Measurements from ENCODE around the gene CR1L.
"Not testable (repeated sequence)": the region's sequence is repeated elsewhere in the genome, so short reads cannot be mapped to it uniquely, and the experiment has no call there.

CR1L gene

DNA sequence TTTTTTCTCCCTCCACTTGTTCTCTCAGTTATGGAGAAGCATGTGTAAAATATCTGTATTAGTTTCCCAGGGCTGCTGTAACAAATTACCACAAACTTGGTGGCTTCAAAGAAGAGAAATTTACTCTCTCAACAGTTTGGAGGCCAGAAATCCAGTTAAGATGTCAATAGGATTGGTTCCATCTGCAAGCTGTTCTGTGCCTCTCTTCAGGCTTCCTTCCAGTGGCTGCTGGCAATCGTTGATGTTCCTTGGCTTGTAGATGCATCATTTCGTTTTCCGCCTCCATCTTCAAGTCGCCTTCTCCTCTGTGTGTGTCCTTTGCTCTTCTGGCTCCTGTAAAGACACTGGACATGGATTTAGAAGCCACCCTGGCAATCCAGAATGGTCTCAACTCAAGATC, 45.6 kb downstream of the CR1L start:
- not testable (repeated sequence) for DNase-seq

DNA sequence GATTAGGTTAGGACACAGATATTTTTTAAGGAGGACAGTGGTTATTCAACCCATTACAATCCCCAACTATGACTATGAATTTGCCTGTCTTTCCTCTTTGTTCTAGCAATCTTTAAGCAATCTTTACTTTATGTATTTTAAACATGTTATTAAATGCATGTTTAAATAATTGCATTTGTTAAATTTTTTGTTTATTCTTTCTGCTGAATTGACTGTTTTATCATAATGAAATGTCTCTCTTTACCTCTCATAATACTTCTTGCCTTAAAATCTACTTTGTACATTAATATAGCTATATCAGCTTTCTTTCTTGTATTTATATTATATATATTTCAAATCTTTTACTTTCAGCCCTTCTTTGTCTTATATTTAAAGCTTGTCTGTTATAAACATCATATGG, 46.1 kb downstream of the CR1L start:
- DNase-seq, result no peak

DNA sequence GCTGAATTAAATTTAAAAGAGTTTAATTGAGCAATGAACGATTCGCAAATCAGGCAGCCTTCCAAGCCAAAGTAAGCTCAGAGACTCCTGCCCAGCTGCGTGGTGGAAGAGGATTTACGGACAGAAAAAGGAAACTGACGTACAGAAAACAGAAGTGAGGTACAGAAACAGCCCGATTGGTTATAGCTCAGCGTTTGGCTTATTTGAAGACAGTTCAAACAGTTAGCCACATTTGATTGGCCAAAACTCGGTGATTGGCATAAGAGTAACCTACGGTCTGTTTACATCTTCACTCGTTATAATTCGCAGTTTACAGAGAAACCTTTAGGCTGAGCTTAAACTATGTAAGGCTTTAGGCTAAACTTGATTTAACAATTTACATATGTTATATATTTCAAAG, 46.9 kb downstream of the CR1L start:
- no peak for DNase-seq

DNA sequence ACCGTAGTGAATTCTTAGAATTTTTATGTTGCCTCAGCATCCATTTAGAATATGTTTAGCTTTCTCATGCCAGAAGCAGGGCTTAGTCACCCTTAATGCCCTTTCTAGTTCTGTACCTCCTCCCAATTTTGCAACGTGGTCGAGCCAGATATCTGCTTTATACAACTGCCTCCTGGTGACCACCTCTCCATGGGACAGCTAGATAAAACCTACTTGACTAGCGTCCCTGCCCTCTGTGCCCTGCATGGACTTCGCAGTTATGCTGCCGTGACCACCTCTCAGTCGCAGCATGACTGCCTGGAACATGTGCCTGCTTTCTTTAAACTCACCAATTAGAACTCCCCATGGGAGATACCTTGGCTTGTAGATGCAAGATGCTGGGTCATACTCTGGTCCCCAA, 47.4 kb downstream of the CR1L start:
- not testable (repeated sequence) for DNase-seq

DNA sequence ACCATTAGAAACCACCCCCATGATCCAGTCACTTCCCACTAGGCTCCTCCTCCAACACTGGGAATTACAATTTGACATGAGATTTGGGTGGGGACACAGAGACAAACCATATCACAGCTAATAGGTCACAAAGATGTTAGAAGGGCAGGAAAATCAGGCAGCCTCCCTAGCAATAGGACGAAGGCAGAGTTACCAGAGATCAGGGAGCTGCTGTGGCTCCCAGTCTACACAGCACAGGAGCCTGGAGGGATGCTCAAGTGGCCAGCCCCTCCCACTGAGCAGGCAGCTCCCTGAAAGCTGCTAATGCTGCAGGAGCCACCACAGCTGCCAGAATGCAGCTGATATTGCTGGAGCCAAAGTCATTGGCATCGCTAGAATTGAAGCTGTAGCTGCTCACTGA, 51.0 kb downstream of the CR1L start:
- DNase-seq, result no peak

DNA sequence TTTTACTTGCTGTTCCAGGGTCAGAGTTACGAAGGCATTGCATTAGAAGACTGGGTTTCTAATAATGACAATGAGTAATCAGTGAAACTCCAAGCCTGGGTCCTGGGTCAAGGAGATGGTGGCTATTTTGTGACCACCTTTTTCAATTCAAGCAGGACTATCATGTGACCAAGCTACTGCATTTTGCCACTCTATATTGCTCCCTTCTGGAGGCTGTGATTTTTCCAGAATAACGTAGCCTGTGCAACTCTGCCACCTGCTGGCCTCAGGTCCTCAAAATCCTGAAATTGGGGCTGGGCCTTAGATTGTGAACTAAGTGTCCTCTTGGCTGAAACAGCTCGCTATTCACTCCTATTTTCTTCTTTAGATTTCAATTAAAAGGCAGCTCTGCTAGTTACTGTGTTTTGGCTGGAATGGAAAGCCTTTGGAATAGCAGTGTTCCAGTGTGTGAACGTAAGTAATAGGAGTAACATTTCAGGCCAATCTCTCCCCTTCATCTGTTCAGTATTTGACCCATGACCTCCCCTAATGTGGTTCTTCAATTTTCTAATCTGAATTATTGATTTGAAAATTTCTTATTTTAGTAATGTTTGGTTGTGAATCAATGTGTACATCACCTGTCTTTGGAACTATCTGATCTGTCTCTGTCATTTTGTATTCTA, 54.0 kb downstream of the CR1L start:
- DNase-seq, result no peak

DNA sequence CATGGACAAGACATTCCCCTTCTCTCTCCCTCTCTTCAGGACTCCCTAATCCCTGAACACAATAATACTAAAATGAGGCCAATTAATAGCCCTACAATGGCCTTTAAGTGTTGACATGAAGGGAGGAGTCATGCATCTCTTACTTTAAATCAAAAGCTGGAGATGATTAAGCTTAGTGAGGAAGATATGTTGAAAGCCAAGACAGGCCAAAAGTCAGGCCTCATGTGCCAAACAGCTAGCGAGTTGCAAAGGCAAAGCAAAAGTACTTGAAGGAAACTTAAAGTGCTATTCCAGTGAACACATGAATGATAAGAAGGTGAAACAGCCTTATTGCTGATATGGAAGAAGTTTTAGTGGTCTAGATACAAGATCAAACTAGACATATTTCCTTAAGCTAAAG, 57.4 kb downstream of the CR1L start:
- no peak for DNase-seq

DNA sequence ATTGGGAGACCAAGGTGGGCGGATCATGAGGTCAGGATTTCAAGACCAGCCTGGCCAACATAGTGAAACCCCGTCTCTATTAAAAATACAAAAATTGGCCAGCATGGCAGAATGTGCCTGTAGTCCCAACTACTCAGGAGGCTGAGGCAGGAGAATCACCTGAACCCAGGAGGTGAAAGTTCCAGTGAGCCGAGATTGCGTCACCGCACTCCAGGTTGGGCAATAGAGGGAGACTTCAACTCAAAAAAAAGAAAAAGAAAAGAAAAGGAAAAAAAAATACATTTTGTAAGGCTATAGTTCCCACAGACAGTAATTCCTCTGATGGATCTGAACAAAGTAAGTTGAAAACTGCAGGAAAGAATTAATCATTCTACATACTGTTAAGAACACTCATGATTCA, 58.8 kb downstream of the CR1L start:
- DNase-seq, result no peak

DNA sequence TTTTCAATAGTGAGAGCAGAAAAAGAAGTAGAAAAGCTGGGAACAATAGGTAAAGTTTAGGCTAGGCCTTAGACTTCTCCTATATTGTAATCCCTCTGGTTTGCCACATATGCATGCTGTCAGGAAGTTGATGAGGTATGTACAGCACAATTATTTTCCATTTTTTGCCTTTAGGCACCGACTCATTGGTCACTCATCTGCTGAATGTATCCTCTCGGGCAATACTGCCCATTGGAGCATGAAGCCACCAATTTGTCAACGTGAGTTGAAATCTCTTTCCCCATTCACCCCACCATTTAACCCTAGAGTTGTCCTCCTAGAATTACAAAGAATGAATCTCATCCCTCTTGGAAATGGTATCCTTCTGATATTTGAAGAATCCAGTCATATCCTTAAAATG, 63.1 kb downstream of the CR1L start:
- not testable (repeated sequence) for DNase-seq

DNA sequence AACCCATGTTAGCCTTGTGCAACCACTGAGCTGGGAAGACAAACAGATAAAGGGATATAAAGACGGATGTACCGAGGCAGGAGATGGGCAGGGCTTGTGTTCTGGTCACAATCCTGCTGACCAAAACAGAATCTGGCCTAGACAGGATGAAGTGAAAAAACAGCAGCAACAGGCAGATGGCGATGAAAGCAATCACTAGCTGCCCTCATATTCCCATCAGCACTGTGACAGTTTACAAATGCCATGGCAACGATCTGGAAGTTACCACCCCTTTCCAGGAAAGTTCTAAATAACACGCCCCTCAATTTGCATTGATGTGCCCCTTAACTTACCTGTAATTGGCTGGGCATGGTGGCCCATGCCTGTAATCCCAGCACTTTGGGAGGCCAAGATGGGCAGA, 66.4 kb downstream of the CR1L start:
- DNase-seq, result no peak

DNA sequence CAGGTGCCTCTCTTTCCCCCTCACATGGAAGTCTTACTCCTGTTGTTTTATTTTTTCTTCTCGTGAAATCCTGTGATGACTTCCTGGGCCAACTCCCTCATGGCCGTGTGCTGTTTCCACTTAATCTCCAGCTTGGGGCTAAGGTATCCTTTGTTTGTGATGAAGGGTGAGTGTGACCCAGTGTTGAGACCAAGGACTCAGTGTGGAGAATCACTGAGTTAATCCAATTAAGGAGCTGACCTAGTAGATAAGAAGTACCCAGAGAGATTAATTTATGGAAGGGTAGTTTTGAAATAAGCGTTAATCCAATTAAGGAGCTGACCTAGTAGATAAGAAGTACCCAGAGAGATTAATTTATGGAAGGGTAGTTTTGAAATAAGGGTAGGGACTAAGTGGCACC, 67.8 kb downstream of the CR1L start:
- DNase-seq, result not testable (repeated sequence)

DNA sequence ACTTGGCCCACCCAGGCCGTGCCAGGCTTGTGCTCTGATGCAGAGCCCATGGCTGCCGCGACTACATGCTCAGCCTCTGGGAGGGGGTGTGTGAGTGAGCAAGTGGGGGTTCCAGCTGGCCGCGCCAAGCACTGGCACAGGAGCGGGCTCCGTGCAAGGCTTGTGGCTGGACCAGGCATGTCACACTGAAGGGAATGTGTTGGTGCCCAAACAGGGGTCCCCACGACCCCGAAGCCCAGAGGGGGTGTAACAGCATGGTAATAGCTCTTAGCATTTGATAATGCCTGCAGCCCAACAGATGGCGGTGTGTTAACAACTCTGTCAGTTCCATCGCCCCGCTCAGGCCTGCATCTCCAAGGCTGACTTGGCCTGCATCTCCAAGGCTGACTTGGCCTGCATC, 68.6 kb downstream of the CR1L start:
- no peak for DNase-seq

DNA sequence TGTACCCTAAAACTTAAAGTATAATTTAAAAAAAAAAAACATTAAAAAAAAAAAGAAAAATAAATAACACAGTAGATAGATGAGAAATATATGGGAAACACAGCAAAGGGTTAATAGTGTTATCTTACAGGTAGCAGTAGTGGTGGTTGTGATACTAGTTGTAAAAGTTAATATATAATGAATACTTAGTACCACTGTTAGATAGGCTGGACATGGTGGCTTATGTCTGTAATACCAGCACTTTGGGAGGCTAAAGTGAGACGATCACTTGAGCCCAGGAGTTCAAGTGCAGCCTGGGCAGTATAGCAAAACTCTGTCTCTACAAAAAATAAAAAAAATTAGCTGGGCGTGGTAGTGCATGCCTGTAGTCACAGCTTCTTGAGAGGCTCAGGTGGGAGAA, 74.3 kb downstream of the CR1L start:
- DNase-seq, result no peak

DNA sequence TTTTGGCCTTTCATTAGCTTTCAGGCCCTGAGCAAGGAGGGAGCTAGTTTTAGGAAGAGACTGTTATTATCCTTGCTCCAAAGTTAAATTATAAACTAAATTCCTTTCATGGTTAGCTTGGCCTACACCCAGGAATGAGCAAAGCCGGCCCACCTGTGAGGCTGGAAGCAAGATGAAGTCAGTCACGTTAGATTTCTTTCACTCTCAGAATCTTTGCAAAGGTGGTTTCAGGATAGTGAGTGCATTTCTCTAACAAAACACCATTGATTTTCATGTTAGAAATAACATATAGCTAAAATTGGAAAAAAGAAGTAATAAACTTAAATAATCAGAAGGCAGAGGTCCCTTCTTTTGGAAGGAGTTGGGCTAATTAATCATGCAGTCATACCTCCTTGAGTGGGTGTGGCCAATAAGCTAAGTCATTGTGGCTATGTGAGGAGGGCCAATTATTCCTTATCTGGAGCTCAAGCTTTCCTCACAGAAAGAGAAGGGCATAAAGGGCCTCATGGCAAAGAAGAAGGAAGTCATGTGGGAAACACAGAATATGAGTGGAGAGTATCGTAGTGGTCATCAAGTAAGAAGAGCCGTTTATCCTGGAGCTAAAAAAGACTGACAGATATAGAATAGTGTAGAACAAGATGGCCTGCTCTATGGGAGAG, 83.4 kb downstream of the CR1L start:
- DNase-seq, result not testable (repeated sequence)

DNA sequence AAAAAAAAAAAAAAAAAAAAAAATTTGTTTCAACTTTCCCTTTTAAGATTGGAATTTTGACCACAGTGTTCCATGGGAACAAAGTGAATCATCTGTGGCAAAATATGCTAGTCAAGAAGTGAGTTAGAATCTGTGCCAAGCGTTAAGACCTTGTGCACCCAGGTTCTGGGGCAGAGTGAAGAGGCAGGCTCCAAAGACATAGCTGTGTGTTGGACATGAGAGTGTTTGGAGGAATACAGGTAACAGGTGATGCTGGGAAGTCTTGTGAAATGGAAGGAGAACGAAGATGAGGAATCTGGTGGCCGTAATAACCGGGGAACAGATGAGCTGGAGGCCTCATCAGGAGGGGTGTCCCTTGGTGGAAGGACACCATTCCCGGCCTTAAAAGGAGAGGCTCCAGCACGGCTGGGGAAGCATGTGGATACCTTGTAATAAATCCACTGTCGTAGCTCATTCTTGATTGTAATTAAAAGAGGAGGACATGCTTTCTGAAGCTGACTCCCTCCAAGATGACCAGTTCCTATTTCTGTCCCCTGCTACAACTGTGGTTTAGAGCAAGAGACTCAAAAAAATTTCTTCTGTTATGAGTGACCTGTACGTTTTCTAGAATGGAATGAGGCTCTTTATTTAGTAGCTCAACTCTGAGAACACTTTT, 92.7 kb downstream of the CR1L start:
- not testable (repeated sequence) for DNase-seq

DNA sequence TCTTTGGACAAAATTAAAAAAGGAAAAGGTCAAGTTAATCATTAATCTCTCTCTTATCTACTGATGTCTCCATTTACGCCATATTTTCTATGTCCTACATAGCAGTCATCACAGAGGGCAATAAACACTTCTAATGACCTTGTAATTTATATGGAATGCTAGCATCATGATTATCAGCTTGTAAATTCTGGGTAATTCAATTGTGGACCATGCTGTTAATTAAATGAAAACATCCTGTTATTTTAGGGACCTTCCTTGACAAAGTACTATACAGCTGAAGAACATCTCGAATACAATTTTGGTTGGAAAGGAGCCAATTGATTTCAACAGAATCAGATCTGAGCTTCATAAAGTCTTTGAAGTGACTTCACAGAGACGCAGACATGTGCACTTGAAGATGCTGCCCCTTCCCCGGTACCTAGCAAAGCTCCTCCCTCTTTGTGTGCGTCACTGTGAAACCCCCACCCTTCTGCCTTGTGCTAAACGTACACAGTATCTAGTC, 93.3 kb downstream of the CR1L start:
- not testable (repeated sequence) for DNase-seq

DNA sequence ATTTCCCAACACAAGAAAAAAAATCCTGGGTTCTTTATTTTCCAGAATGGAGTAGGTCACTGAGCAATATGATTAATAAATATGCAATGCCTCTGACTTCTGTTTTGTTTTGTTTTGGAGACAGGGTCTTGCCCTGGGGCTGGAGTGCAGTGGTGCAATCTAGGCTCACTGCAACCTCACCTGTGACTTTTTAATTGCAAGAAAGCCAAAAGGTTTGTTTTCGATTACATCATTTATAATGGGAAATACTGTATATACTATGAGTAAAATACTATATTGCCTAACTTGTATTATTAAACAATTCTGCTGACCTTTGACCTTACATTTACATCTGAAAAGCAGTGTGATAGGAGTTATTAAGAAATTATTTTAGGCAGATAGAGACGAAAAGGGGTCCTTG, 95.3 kb downstream of the CR1L start:
- no peak for DNase-seq

DNA sequence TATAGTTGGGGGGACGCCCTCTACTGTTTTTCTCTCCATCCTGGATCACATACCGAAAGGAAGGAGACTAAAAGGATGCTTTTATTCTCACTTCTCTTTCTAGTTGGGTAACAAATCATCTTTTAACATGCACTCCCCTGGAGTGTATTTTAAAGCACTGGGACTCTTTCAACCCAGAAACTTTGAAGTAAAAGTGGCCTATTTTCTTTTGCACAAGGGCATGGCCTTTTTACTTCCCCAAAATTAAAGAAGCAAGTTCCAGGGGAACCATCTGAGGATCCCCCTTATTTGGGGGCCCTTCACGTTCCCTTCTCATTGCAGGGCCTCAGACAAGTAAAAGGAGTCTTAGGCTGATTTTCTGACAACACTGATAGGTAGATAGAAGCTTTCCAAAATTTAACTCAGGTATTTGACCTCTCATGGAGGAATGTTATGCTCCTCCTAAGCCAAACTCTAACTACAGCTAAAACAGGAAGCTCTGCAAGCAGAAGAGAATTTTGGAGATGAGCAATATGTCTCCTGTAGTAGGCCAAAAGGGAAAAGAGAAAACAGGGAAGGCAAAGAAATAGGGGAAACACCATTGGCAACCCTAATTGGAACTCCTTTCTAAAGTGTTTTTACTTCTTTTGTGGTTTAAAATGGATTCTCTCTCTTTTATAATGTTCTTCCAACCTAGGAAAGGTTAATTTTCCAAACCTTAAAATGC, 98.1 kb downstream of the CR1L start:
- DNase-seq, result no peak

DNA sequence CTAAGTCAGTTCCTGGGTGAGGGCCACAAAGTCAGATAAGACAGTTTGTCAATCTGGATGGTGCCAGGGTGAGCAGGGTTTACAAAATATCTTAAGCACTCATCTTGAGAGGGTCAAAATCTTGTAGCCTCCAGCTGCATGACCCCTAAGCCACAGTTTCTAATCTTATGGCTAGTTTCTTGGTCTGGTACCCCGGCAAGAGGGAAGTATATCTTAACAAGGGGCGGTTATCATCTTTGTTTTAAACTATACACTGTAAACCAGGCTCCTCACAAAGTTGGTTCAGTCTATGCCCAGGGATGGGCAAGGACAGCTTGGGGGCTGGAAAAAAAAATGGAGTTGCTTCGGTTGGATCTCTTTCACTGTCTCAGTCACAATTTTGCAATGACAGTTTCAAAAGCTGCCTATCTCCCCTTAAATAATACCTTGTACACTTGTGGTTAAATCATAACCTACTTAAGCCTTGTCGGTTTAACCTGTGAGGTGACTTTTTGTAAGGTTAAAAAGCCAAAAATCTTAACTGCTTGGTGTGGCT, 99.1 kb downstream of the CR1L start:
- DNase-seq, result no peak

DNA sequence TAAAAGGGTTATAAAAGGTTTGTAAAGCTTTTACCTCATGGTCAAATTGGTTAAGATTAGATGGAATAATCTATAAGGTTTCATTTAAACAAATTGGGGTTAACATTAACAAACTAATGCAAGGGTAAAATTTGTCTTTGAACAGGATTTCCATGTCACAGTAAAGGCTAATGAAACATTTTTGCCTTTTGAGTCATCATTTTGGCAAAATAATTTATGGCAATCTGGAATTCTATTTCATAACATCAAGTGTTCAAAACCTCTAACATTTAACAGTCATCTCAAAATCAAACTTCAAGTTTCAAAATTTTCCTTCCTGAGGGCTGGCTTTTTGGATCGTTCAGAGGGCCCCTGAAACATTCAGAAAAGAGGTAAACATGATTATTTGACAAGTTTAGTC, 100.4 kb downstream of the CR1L start:
- no peak for DNase-seq

DNA sequence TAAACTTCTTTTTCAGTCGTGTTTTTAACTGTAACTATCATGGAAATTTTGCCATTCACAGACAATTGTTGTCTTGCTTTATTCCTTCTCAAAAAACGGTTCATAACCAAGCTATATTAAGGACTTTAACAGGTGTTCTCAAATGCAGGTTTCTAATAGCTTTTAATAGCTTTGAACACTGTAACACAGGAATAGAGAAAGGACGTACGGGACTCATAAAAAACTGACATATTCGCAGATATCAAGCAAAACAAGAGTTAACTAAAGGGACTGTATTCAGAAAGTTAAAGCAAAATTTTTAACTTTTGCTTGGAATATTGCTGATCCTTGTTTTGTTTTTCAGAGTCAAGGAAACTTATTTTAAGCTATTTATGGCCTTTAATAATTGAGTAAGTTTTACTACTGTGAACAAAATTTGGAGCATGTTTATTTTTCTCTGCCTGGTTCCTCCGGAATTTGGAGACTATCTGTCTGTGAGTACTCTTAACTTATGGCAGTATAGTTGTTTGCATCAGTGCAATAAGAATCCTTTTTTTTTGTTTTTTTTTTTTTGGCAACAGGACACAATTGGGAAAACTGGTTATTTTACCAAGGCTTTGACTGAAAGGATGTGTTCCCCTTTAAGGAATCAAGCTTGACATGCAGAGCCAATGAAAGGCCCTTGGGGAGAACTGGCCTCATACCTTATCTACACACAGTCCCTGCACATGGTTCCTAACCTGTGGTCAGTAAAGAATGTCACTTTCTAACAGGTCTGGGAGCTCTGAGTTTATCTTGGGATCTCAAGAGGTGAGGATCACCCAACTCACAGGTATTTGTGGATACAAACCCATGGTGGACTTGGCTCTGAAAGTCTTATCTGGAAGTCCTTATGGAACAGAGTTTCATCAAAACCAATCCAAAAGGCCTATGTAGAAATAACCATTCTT, 101.2 kb downstream of the CR1L start:
- no peak for DNase-seq

All from NCI-H1048 (cell line).